ENCODE measurements around the gene MYL7.

The MYL7 gene

GRCh38 chr7:44159824-44160630 is 18.9 kb upstream of the MYL7 start:
- no peak for TF ChIP-seq CTCF (IDR thresholded peaks at IDR 0.05; ENCODE audit: low read depth, low read length)
- in situ Hi-C loops (cut with HindIII; ENCODE audit: low sequenced_read_pairs): no loop called here
- H3K4me3 ChIP-seq (ENCODE audit: low read depth, low read length): no peak overlapping the region
- DNase-seq (ENCODE audit: low read depth, low spot score): no peak

- in situ Hi-C loops (cut with HindIII; ENCODE audit: low sequenced_read_pairs): no loop called here
- no peak for TF ChIP-seq CTCF (IDR thresholded peaks at IDR 0.05; ENCODE audit: low read depth, low read length)
- H3K4me3 ChIP-seq (ENCODE audit: low read depth, low read length): no peak overlapping the region
- no peak for DNase-seq (ENCODE audit: low read depth, low spot score)
Measured at GRCh38 chr7:44158873-44159631, 17.9 kb upstream of the MYL7 start.

GRCh38 chr7:44158096-44158872 is 17.2 kb upstream of the MYL7 start:
- no peak for TF ChIP-seq CTCF (IDR thresholded peaks at IDR 0.05; ENCODE audit: low read depth, low read length)
- no peak for DNase-seq (ENCODE audit: low read depth, low spot score)
- no peak overlapping the region for H3K4me3 ChIP-seq (ENCODE audit: low read depth, low read length)
- in situ Hi-C loops (cut with HindIII; ENCODE audit: low sequenced_read_pairs): no loop called here

- H3K4me3 ChIP-seq (ENCODE audit: low read depth, low read length): no peak overlapping the region
- no peak for DNase-seq (ENCODE audit: low read depth, low spot score)
- no peak for TF ChIP-seq CTCF (IDR thresholded peaks at IDR 0.05; ENCODE audit: low read depth, low read length)
- in situ Hi-C loops (cut with HindIII; ENCODE audit: low sequenced_read_pairs): no loop called here
Measured at GRCh38 chr7:44157116-44158080, 16.3 kb upstream of the MYL7 start.

- H3K4me3 ChIP-seq (ENCODE audit: low read depth, low read length): no peak overlapping the region
- in situ Hi-C loops (cut with HindIII; ENCODE audit: low sequenced_read_pairs): no loop called here
- no peak for DNase-seq (ENCODE audit: low read depth, low spot score)
- no peak for TF ChIP-seq CTCF (IDR thresholded peaks at IDR 0.05; ENCODE audit: low read depth, low read length)
Measured at GRCh38 chr7:44156453-44157010, 15.4 kb upstream of the MYL7 start.

Measured in astrocyte of the spinal cord (primary cell).